Caco-2 (cell line): ENCODE data around the gene DDRGK1. TPM values are rescaled to one million over a fixed set of nuclear protein-coding genes. Genes with fewer than 3 reads are reported as not detected.

Experiments used
- BruUV-seq: library from RNA; stranded (reverse); fragments of 400-500 nt; replicated peaks from 2 replicates; lab custom pipeline; 2021; lab: Mats Ljungman, UMichigan
- CTCF ChIA-PET: fragments of 300-600 bp; sonication (Branson Sonifier 250); formaldehyde crosslinking; loops from one replicate; lab custom pipeline; 2022; ENCODE audit warnings: antibody characterized with exemption; lab: Charles Lee
- POLR2A ChIA-PET: fragments of 300-600 bp; sonication (Branson Sonifier 250); formaldehyde crosslinking; loops from one replicate; lab custom pipeline; 2022; ENCODE audit warnings: antibody characterized with exemption; lab: Charles Lee
- DNase-seq, 2 experiments: peaks; one replicate each; pipeline versions ENCODE4 v3.0.0 to v3.0.0-alpha.2; 2020 to 2022
- H3K27me3 ChIP-seq: replicated peaks from 2 replicates; pipeline ENCODE4 v1.6.0; 2011; ENCODE audit warnings: low read length; ENCODE audit not compliant: control insufficient read depth, insufficient read depth
- H3K36me3 ChIP-seq: 2 replicates; pipeline ENCODE4 v1.5.1; 2011; ENCODE audit warnings: low read length; ENCODE audit not compliant: control insufficient read depth, insufficient read depth
- H3K4me1 ChIP-seq: fragments of 250-450 bp; sonication (Bioruptor Pico); 2 replicates; pipeline ENCODE4 v1.5.1; 2020; ENCODE audit warnings: mild to moderate bottlenecking
- H3K4me3 ChIP-seq: 2 replicates; pipeline ENCODE4 v1.5.1; 2011; ENCODE audit warnings: low read depth, mild to moderate bottlenecking, control low read depth, low read length
- H3K9me3 ChIP-seq: fragments of 250-450 bp; sonication (Bioruptor Pico); 2 replicates; pipeline ENCODE4 v1.5.1; 2020; ENCODE audit warnings: mild to moderate bottlenecking, moderate library complexity
- H3K27ac Mint-ChIP-seq: one replicate; pipeline ENCODE4 v1.8.0; 2022; ENCODE audit warnings: mixed read lengths; ENCODE audit not compliant: unreplicated experiment
- H3K27me3 Mint-ChIP-seq: one replicate; pipeline ENCODE4 v1.8.0; 2022; ENCODE audit warnings: mixed read lengths; ENCODE audit not compliant: insufficient read depth, unreplicated experiment
- H3K36me3 Mint-ChIP-seq: one replicate; pipeline ENCODE4 v1.8.0; 2022; ENCODE audit warnings: mild to moderate bottlenecking, mixed read lengths; ENCODE audit not compliant: insufficient read depth, unreplicated experiment
- H3K4me1 Mint-ChIP-seq: one replicate; pipeline ENCODE4 v1.8.0; 2022; ENCODE audit warnings: low read depth, mixed read lengths; ENCODE audit not compliant: unreplicated experiment
- H3K4me3 Mint-ChIP-seq: one replicate; pipeline ENCODE4 v1.8.0; 2022; ENCODE audit warnings: mild to moderate bottlenecking, moderate library complexity, mixed read lengths; ENCODE audit not compliant: unreplicated experiment
- H3K9me3 Mint-ChIP-seq: one replicate; pipeline ENCODE4 v1.8.0; 2022; ENCODE audit warnings: mixed read lengths; ENCODE audit not compliant: unreplicated experiment
- CTCF ChIP-seq, 2 experiments: fragments of 200-600 bp in 1 of 2; IDR thresholded peaks; 1 replicate in 1 of 2; 2 replicates in 1 of 2; pipeline versions ENCODE4 v1.5.1 to v1.8.0; 2011 to 2022; ENCODE audit warnings: antibody characterized with exemption in 1 of 2, control low read depth in 1 of 2, inconsistent platforms in 1 of 2, low read depth in 1 of 2, low read length in 1 of 2, mild to moderate bottlenecking in 1 of 2, moderate library complexity in 1 of 2; ENCODE audit not compliant: insufficient read depth in 1 of 2, severe bottlenecking in 1 of 2, unreplicated experiment in 1 of 2
- intact Hi-C: fragments of 100-400 bp; cut with micrococcal nuclease; formaldehyde crosslinking; loops from one replicate; pipeline ENCODE4 v1.10.0; 2022; ENCODE audit not compliant: unreplicated experiment
- total RNA-seq: library from RNA; stranded (reverse); gene quantifications from 2 replicates; pipeline ENCODE4 v1.2.3, GENCODE V29; 2022

The DDRGK1 gene
- total RNA-seq, 1 experiment from 2014 or later = 84.8 TPM

- ChIA-PET POLR2A (no interaction called here), CTCF (no interaction called here)
- intact Hi-C loops = no loop called here
- no TSS peak for BruUV-seq
- Mint-ChIP-seq H3K36me3 (peaks cover 74% of the 10 kb centered on the region), H3K4me1 (no peaks in the 10 kb centered on the region), H3K4me3 (no peak overlapping the region), H3K27ac (no peak overlapping the region), H3K9me3 (no peaks in the 10 kb centered on the region), H3K27me3 (no peaks in the 10 kb centered on the region)
- TF ChIP-seq CTCF (IDR thresholded peaks at IDR 0.05; ENCODE audit: insufficient read depth in 1 of 2, low read depth in 1 of 2, low read length in 1 of 2, severe bottlenecking in 1 of 2, unreplicated experiment in 1 of 2) = no peak
- Histone ChIP-seq H3K9me3 (no peaks in the 10 kb centered on the region), H3K4me1 (no peaks in the 10 kb centered on the region), H3K36me3 (peaks cover 3% of the 10 kb centered on the region; the same call in 1 of the 2 replicates), H3K4me3 (no peak overlapping the region), H3K27me3 (no peaks in the 10 kb centered on the region)
- DNase-seq = no peak
Observed at GRCh38 chr20:3150908-3151307, 53.6 kb downstream of the DDRGK1 start.

GRCh38 chr20:3146732-3147341, 57.6 kb downstream of the DDRGK1 start:
- Mint-ChIP-seq H3K27ac (no peak overlapping the region), H3K27me3 (no peaks in the 10 kb centered on the region), H3K4me3 (no peak overlapping the region), H3K9me3 (no peaks in the 10 kb centered on the region), H3K36me3 (peaks cover 62% of the 10 kb centered on the region), H3K4me1 (no peaks in the 10 kb centered on the region)
- Histone ChIP-seq H3K4me3 (no peak overlapping the region), H3K27me3 (no peaks in the 10 kb centered on the region), H3K36me3 (peaks cover 3% of the 10 kb centered on the region; the same call in 1 of the 2 replicates), H3K4me1 (no peaks in the 10 kb centered on the region), H3K9me3 (no peaks in the 10 kb centered on the region)
- BruUV-seq = no TSS peak
- no peak for DNase-seq
- TF ChIP-seq CTCF (IDR thresholded peaks at IDR 0.05; ENCODE audit: insufficient read depth in 1 of 2, low read depth in 1 of 2, low read length in 1 of 2, severe bottlenecking in 1 of 2, unreplicated experiment in 1 of 2) = no peak
- intact Hi-C loops = no loop called here
- CTCF ChIA-PET = interaction anchor here (0.5 kb wide), 1 partner anchor 170 kb away, joined by 6 read pairs; no protein-coding TSS in a partner anchor
- POLR2A ChIA-PET = no interaction called here

GRCh38 chr20:3141757-3142156, 62.7 kb downstream of the DDRGK1 start:
- H3K4me3 Mint-ChIP-seq = no peak overlapping the region
- H3K4me1 Mint-ChIP-seq = no peaks in the 10 kb centered on the region
- Histone ChIP-seq H3K27me3 (no peaks in the 10 kb centered on the region), H3K4me1 (no peaks in the 10 kb centered on the region), H3K36me3 (peaks cover under 1% of the 10 kb centered on the region; the same call in 1 of the 2 replicates), H3K4me3 (no peak overlapping the region), H3K9me3 (no peaks in the 10 kb centered on the region)
- DNase-seq = no peak
- peaks cover 29% of the 10 kb centered on the region for H3K36me3 Mint-ChIP-seq
- H3K27me3 Mint-ChIP-seq = no peaks in the 10 kb centered on the region
- intact Hi-C loops = no loop called here
- BruUV-seq = no TSS peak
- CTCF ChIA-PET = no interaction called here
- POLR2A ChIA-PET = no interaction called here
- H3K27ac Mint-ChIP-seq = no peak overlapping the region
- TF ChIP-seq CTCF (IDR thresholded peaks at IDR 0.05; ENCODE audit: insufficient read depth in 1 of 2, low read depth in 1 of 2, low read length in 1 of 2, severe bottlenecking in 1 of 2, unreplicated experiment in 1 of 2) = no peak
- H3K9me3 Mint-ChIP-seq = no peaks in the 10 kb centered on the region

Other genes starting within 250 kb of the DDRGK1 start
- 0.74 TPM in 1 of 2 replicates, not detected in the other for gene GNRH2, start 161.1 kb downstream of the DDRGK1 start, total RNA-seq
- 93.9 and 95.0 TPM in 2 replicates for gene MRPS26, start 158.6 kb downstream of the DDRGK1 start, total RNA-seq
- gene OXT, start 133.1 kb downstream of the DDRGK1 start, total RNA-seq = 1.9 and 2.7 TPM in 2 replicates
- not detected in 2 replicates for gene AVP, start 120.0 kb downstream of the DDRGK1 start, total RNA-seq
- gene FASTKD5, start 44.8 kb downstream of the DDRGK1 start, total RNA-seq = 24.2 and 27.4 TPM in 2 replicates
- gene UBOX5, start 44.8 kb downstream of the DDRGK1 start, total RNA-seq = 6.7 and 6.9 TPM in 2 replicates
- gene LZTS3, start 31.1 kb downstream of the DDRGK1 start, total RNA-seq = 4.3 and 4.5 TPM in 2 replicates
- 68.4 and 73.8 TPM in 2 replicates for gene ITPA, start 4.8 kb upstream of the DDRGK1 start, total RNA-seq
- gene SLC4A11, start 34.5 kb upstream of the DDRGK1 start, total RNA-seq = 8.6 and 9.5 TPM in 2 replicates
- gene DNAAF9, start 203.0 kb upstream of the DDRGK1 start, total RNA-seq = not detected in 2 replicates